Esophagus squamous epithelium (tissue), 4 donors: Measurements from ENCODE around the gene USP9X.

Source experiments
- CTCF ChIP-seq, 6 experiments: fragments of 450-650 bp in 4 of 6; fragments of 200-600 bp in 2 of 6; sonication (generic) in 2 of 6; IDR thresholded peaks; one replicate each; pipeline ENCODE4 v1.5.1; 2016 to 2019; ENCODE audit warnings: antibody characterized with exemption in 6 of 6, mild to moderate bottlenecking in 4 of 6, moderate library complexity in 4 of 6
- POLR2A ChIP-seq, 4 donors: fragments of 450-650 bp; IDR thresholded peaks; one replicate each; pipeline ENCODE4 v1.6.1; 2017; ENCODE audit warnings: antibody characterized with exemption in 4 of 4, mild to moderate bottlenecking in 4 of 4, moderate library complexity in 3 of 4

- no peak for TF ChIP-seq POLR2A (IDR thresholded peaks at IDR 0.05)
- TF ChIP-seq CTCF (IDR thresholded peaks at IDR 0.05), result no peak
Measured at GRCh38 chrX:41097326-41097725, 12.1 kb downstream of the USP9X start.
